HFF-Myc (cell line): ENCODE measurements around the gene OR13J1.
"Not testable (repeated sequence)": the region's sequence is repeated elsewhere in the genome, so short reads cannot be mapped to it uniquely, and the experiment has no call there.

Source experiments
- DNase-seq: peaks from one replicate; pipeline ENCODE4 v3.0.0-alpha.2; 2011; ENCODE audit warnings: low read depth; ENCODE audit errors: extremely low read depth
- H3K4me3 ChIP-seq: replicated peaks from 2 replicates; pipeline ENCODE4 v1.5.1; 2011; ENCODE audit warnings: low read depth, mild to moderate bottlenecking, control low read depth, low read length
- CTCF ChIP-seq: IDR thresholded peaks from 2 replicates; pipeline ENCODE4 v1.5.1; 2012; ENCODE audit warnings: mild to moderate bottlenecking, low read depth, low read length, control low read depth; ENCODE audit errors: missing control alignments

Gene OR13J1

DNA sequence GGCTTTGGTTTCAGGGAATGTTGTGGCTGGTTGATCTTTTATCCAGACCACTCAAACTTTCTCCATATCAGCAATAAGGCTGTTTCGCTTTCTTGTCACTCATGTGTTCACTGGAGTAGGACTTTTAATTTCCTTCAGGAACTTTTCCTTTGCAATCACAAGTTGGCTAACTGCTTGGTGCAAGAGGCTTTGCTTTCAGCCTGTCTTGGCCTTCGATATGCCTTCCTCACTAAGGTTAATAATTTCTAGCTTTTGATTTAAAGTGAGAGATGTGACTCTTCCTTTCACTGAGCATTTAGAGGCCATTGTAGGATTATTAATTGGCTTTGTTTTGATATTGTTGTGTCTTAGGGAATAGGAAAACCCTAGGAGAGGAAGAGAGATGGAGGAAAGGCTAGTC is 28.8 kb upstream of the OR13J1 start:
- no peak overlapping the region for H3K4me3 ChIP-seq
- TF ChIP-seq CTCF, result no peak
- DNase-seq, result no peak

DNA sequence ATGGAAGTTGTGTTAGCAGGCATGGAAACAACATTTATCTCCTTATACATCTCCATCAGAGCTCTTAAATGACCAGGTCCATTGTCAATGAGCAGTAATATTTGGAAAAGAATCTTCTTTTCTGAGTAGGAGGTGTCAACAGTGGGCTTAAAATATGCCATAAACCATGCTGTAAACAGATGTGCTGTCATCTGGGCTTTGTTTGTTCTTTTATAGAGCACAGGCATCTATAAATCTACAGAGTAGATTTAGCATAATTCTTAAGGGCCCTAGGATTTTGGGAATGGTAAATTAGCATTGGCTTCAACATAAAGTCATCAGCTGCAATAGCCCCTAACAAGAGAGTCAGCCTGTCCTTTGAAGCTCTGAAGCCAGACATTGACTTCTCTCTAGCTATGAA is 28.1 kb upstream of the OR13J1 start:
- no peak for DNase-seq
- no peak for TF ChIP-seq CTCF

GRCh38 chr9:35897376-35898099 is 27.3 kb upstream of the OR13J1 start:
- DNase-seq, H3K4me3 ChIP-seq: not testable (repeated sequence)

More for the DNA sequence above, 28.1 kb upstream of the OR13J1 start:
- H3K4me3 ChIP-seq, result no peak overlapping the region

- no peak for TF ChIP-seq CTCF
- no peak overlapping the region for H3K4me3 ChIP-seq
- no peak for DNase-seq
Observed at GRCh38 chr9:35896570-35896969, 26.4 kb upstream of the OR13J1 start.

DNA sequence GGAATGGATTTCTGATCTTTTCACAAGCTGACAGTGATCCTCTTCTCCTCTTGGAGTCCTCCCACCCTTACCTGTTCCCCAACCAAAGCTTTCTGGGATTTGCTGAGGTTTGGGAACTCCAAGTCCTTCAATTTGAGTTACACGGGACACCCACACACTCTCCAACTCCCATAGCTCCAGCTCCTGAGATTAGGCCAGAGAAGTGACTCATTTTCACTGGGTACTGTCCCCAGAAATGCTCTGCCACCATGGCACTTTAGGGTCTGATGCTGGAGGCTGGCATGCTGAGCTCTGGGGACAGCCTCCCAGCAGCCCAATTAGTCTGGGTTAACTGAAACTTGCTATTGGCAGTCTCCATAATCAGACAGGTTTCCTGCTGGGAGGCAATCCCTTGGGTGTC is 21.9 kb upstream of the OR13J1 start:
- TF ChIP-seq CTCF, result no peak
- no peak overlapping the region for H3K4me3 ChIP-seq
- DNase-seq, result no peak

- no peak overlapping the region for H3K4me3 ChIP-seq
- TF ChIP-seq CTCF, result no peak
- no peak for DNase-seq
Observed at GRCh38 chr9:35891646-35892045, 21.4 kb upstream of the OR13J1 start.

DNA sequence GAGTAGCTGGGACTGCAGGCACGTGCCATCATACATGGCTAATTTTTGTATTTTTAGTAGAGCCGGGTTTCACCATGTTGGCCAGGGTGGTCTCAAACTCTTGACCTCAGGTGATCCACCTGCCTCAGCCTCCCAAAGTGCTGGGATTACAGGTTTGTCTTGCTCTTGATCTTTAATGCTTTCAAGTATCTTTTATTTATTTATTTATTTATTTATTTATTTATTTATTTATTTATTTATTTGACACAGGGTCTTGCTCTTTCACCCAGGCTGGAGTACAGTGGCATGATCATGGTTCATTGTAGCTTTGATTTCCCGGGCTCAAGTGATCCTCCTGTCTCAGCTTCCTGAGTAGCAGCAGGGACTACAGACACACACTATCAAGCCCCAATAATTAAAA is 14.7 kb upstream of the OR13J1 start:
- DNase-seq, result not testable (repeated sequence)

DNA sequence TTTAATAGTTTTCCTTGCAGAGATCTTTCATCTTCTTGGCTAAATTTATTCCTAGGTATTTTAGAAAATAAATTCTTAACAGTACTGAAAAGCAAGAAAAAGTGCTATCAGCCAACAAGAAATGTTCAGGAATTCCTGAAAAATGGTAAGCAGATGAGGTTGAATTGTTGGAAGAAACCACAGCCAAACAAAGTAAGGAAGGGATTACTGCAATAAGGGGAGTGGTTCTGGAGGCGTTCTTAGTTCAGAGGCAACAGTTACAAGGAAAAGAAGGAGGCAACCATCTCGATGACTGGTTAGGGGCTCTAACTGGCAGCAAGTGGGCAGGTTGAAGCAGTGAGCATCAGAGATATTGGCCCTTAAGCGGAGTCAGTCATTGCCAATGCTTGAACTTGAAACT is 12.8 kb upstream of the OR13J1 start:
- no peak for DNase-seq
- H3K4me3 ChIP-seq, result no peak overlapping the region
- no peak for TF ChIP-seq CTCF

More for the DNA sequence above, 14.7 kb upstream of the OR13J1 start:
- not testable (repeated sequence) for H3K4me3 ChIP-seq
